Heart left ventricle (tissue), 16 donors: ENCODE measurements around the gene NHSL2. TPM values are rescaled to one million over a fixed set of nuclear protein-coding genes. Genes with fewer than 3 reads are reported as not detected.

Experiments
- ATAC-seq, 4 donors: fragments of 200-7000 bp; cut with Tn5 transposase; one replicate each; pipeline ENCODE4 v1.9.1; 2020 to 2022; ENCODE audit warnings: moderate library complexity in 4 of 4, mild to moderate bottlenecking in 3 of 4, moderate number of reproducible peaks in 1 of 4
- DNase-seq, 5 donors: peaks; one replicate each; pipeline ENCODE4 v3.0.0-alpha.2; 2020
- H3K27ac ChIP-seq, 12 donors: fragments of 200-600 bp; sonication (generic) in 4 of 12; one replicate each; pipeline versions ENCODE4 v1.5.0 to v1.8.0; 2016 to 2022; ENCODE audit warnings: mild to moderate bottlenecking in 2 of 12
- H3K27me3 ChIP-seq, 9 donors: fragments of 200-600 bp; sonication (generic) in 2 of 9; one replicate each; pipeline versions ENCODE4 v1.5.1 to v1.8.0; 2016 to 2022; ENCODE audit warnings: mild to moderate bottlenecking in 3 of 9
- H3K36me3 ChIP-seq, 9 donors: fragments of 200-600 bp; sonication (generic) in 2 of 9; one replicate each; pipeline versions ENCODE4 v1.5.0 to v1.8.0; 2018 to 2022; ENCODE audit warnings: mild to moderate bottlenecking in 2 of 9
- H3K4me1 ChIP-seq, 12 donors: fragments of 200-600 bp; sonication (generic) in 4 of 12; one replicate each; pipeline versions ENCODE4 v1.5.0 to v1.8.0; 2016 to 2022; ENCODE audit warnings: mild to moderate bottlenecking in 3 of 12
- H3K4me3 ChIP-seq, 12 donors: fragments of 200-600 bp; sonication (generic) in 4 of 12; one replicate each; pipeline versions ENCODE4 v1.5.0 to v1.8.0; 2017 to 2022; ENCODE audit warnings: mild to moderate bottlenecking in 9 of 12, moderate library complexity in 4 of 12
- H3K9me3 ChIP-seq, 12 donors: fragments of 200-600 bp; sonication (generic) in 4 of 12; one replicate each; pipeline versions ENCODE4 v1.5.0 to v1.8.0; 2016 to 2022; ENCODE audit warnings: mild to moderate bottlenecking in 1 of 12
- POLR2A ChIP-seq, 2 donors: fragments of 450-650 bp; IDR thresholded peaks; one replicate each; pipeline ENCODE4 v1.6.1; 2017; ENCODE audit warnings: antibody characterized with exemption in 2 of 2, mild to moderate bottlenecking in 2 of 2, moderate library complexity in 2 of 2
- WGBS, 4 donors: extraction: QIAGEN DNeasy Blood & Tissue Kit in 2 of 4; methylation state at CpG; one replicate each; pipeline versions ENCODE4 v1.1.5 to v1.1.7; 2013 to 2018; 5-methylcytosine and 5-hydroxymethylcytosine counted together
- intact Hi-C, 10 donors: fragments of 100-400 bp; cut with DNase I; formaldehyde crosslinking; loops; one replicate each; pipeline versions ENCODE4 v1.11.1 to v1.14.2; 2022
- polyA plus RNA-seq, 2 donors: library from polyadenylated mRNA; stranded (reverse); fragments of 200-250 nt; gene quantifications; one replicate each; pipeline ENCODE4 v1.2.3, GENCODE V29; 2013
- total RNA-seq, 9 donors: library from RNA; depleted of rRNA in 2 of 9; stranded (reverse); fragments of >200 nt in 2 of 9; fragmentation: NEBNext Ultra II Directional in 3 of 9; extraction: Animal tissue kit (Norgen Biotek cat#: 25700) in 3 of 9; gene quantifications; one replicate each; pipeline versions ENCODE4 v1.1.0 to v1.2.4, GENCODE V29; 2016 to 2023
- TF ChIP-seq, protein P1 (sequence below), 12 donors: fragments of 200-600 bp; sonication (generic) in 4 of 12; IDR thresholded peaks; one replicate each; pipeline versions ENCODE4 v1.5.0 to v1.8.0; 2018 to 2022; ENCODE audit warnings: antibody characterized with exemption in 12 of 12, mild to moderate bottlenecking in 5 of 12
- donor health status: ischemic (EF 13 %, LVEDD 7.1; RV severe dilation, severe dysfunction).
- donor health status: healthy with polysubstance abuse.
- donor health status: DM: no; HTN: yes; CAD: no.
- donor health status: DM: no; HTN: no; CAD: no.
- donor health status: ischemic (EF 25% LVEDD 6.9; RV normal size, moderate dysfunction).
- donor health status: ischemic (EF 25% LVEDD 5.7; RV mildly dilated, moderate dysfunction).
- donor health status: healthy.
- donor health status: DM: yes; HTN: yes; CAD: no.
- donor health status: ischemic (EF 35%, LVEDD 5.7; RV mildly dilated, moderate dysfunction).
- donor health status: nonischemic (EF 11% LVEDD 7.7; RV severe dilation, severe dysfunction).
- donor health status: DM: yes; HTN: yes; CAD: no.
- donor health status: PGD.
- donor health status: ischemic (EF 29% LVEDD 5.4; RV normal size, mild dysfunction).
- donor health status: nonischemic (EF 23%, LVEDD 6.1; RV moderate dilation, normal function).

The NHSL2 gene
- total and polyA plus RNA-seq, 11 donors, result 1.8 to 14.0 (median 5.8) TPM

DNA sequence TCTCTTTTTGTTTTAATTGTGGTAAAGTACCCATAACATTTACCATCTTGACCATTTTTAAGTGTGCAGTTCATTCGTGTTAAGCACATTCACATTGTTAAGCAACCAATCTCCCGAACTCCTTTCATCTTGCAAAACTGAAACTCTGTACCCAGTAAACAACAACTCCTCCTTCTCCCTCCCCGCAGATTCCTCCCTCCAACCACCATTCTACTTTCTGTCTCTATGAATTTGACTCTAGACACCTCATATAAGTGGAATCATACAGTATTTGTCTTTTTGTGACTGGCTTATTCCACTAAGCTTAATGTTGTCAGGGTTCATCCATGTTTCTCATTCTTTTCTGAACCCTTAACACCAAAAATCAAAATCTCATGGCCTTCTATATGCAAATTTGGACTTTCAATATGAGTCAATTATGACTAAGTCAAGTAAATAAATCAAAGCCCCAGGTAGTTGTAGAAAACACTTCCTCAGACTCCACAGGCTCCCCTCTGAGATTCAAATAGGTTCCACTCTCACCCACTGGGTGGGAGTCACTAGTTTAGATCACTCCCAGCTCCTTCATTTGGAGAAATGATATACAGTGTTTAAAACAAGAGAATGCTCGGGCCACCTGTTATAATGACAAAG, 230.8 kb downstream of the NHSL2 start:
- peaks cover 0 to 24% (median 7%) of the 10 kb centered on the region in 9 donors for H3K36me3 ChIP-seq
- intact Hi-C loops, result no loop called here
- WGBS, 4 donors, result 74 to 94% (median 84%) methylated on average over 4 of the region's 4 CpGs

DNA sequence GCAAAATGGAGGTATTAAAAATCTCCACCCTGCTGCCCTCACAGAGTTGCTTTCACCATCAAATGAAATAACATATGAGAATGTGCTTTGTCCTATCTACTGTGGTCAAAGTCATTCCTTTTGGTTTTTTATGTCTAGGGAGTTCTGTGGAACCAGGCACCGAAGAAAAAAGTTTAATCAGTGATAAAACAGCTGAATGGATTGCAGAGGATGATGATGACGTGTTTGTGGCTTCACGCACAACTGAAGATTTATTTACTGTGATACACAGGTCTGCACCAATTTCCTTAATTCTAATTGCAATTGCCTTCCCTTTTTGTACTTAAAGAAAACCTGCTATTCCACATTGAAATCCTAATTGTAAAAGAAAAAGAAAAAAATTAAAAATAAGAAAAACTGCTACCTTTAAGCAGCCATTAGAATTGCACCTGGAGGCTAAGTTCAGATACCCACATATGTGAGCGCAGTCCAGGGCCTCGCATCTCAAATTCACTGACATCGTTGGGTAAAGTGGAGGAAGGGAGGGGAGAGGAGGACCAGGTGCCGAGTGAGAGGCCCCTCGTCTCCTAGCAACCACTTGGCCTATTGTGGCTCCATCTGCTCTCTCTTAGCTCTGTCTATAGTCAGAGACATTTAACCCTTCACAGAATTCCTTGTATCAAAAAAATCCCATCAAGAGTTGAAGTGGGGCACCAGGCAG, 231.6 kb downstream of the NHSL2 start:
- H3K36me3 ChIP-seq, result peaks cover 0 to 24% (median 7%) of the 10 kb centered on the region in 9 donors

More for the DNA sequence above, 230.8 kb downstream of the NHSL2 start:
- DNase-seq (no peak), ATAC-seq (no peak)
- H3K9me3 ChIP-seq, result no peaks in the 10 kb centered on the region
- H3K4me1 ChIP-seq, result peaks cover 0 to 6% (median 0%) of the 10 kb centered on the region in 12 donors
- peaks cover 0 to 41% (median 0%) of the 10 kb centered on the region in 9 donors for H3K27me3 ChIP-seq
- H3K4me3 ChIP-seq, result no peak overlapping the region
- H3K27ac ChIP-seq, result no peak overlapping the region
- TF ChIP-seq POLR2A (IDR thresholded peaks at IDR 0.05), result no peak
- TF ChIP-seq, protein P1, sequence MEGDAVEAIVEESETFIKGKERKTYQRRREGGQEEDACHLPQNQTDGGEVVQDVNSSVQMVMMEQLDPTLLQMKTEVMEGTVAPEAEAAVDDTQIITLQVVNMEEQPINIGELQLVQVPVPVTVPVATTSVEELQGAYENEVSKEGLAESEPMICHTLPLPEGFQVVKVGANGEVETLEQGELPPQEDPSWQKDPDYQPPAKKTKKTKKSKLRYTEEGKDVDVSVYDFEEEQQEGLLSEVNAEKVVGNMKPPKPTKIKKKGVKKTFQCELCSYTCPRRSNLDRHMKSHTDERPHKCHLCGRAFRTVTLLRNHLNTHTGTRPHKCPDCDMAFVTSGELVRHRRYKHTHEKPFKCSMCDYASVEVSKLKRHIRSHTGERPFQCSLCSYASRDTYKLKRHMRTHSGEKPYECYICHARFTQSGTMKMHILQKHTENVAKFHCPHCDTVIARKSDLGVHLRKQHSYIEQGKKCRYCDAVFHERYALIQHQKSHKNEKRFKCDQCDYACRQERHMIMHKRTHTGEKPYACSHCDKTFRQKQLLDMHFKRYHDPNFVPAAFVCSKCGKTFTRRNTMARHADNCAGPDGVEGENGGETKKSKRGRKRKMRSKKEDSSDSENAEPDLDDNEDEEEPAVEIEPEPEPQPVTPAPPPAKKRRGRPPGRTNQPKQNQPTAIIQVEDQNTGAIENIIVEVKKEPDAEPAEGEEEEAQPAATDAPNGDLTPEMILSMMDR (IDR thresholded peaks at IDR 0.05), result no peak

DNA sequence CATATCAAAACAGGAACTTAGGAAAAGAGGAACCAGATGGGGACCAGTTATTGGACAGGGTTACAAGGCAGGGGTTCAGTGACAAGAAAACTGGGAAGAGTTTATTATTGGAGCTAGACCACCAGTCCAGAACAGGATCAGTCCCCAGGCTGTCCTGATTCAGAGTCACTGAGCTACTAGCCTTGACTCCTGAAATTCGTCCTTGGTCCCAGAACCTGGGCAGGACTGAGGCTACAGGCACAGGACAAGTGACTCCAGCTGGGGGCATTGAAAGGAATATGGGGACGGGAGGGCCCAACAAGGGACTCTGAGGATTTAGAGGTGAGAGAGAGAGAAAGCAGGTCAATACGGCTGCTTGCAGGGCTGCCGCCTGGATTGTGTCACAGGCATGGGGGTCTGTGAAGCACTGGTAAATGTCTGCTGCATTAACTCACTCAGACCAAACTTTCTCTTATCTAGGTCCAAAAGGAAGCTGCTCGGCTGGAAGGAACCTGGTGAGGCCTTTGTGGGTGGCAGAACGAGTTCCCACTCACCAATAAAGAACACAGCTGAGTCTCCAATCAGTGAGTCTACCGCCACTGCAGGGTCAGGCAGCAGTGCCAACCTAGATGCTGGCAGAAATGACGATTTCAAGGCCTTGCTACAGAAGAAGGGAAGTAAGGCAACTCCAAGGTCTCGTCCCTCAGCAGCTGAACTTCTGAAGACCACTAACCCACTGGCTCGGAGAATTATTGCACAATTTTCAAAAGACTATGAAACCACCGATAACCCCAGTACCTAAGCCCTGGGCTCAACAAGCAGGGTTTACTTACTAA, 232.4 kb downstream of the NHSL2 start:
- no peak for ATAC-seq
- no peak for DNase-seq
- Histone ChIP-seq H3K9me3 (no peaks in the 10 kb centered on the region), H3K36me3 (peaks cover 0 to 24% (median 7%) of the 10 kb centered on the region in 9 donors), H3K4me3 (no peak overlapping the region), H3K27ac (no peak overlapping the region), H3K27me3 (peaks cover 0 to 48% (median 0%) of the 10 kb centered on the region in 9 donors), H3K4me1 (peaks cover 0 to 6% (median 0%) of the 10 kb centered on the region in 12 donors)
- intact Hi-C loops, result no loop called here
- TF ChIP-seq, protein P1 (IDR thresholded peaks at IDR 0.05), result no peak
- TF ChIP-seq POLR2A (IDR thresholded peaks at IDR 0.05), result no peak
- WGBS, 4 donors, result 62 to 81% (median 71%) methylated on average over 11 of the region's 11 CpGs

More for the DNA sequence above, 231.6 kb downstream of the NHSL2 start:
- Histone ChIP-seq H3K4me1 (peaks cover 0 to 6% (median 0%) of the 10 kb centered on the region in 12 donors), H3K27me3 (peaks cover 0 to 42% (median 0%) of the 10 kb centered on the region in 9 donors), H3K9me3 (no peaks in the 10 kb centered on the region), H3K4me3 (no peak overlapping the region), H3K27ac (no peak overlapping the region)
- ATAC-seq (no peak), DNase-seq (no peak)
- whole genome bisulfite sequencing, 4 donors, result 60 to 85% (median 62%) methylated on average over 8 of the region's 8 CpGs
- intact Hi-C loops, result no loop called here
- TF ChIP-seq POLR2A (IDR thresholded peaks at IDR 0.05), result no peak
- TF ChIP-seq, protein P1 (IDR thresholded peaks at IDR 0.05), result no peak

DNA sequence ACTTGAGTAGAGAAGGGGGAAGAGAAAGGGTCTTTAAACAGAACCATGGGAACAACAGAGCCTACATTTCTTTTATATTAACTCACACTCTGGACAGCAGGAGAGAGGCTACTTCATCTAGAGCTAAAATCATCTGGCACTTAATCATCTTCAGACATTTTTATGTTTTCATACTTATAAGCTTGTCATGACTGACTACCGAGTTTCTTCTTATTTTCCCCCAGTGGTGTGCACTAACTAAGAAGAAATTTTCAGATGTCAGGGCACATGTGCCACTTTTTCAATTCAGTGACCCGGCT, 232.9 kb downstream of the NHSL2 start:
- TF ChIP-seq, protein P1 (IDR thresholded peaks at IDR 0.05), result no peak
- TF ChIP-seq POLR2A (IDR thresholded peaks at IDR 0.05), result no peak
- Histone ChIP-seq H3K4me1 (peaks cover 0 to 6% (median 0%) of the 10 kb centered on the region in 12 donors), H3K9me3 (no peaks in the 10 kb centered on the region), H3K36me3 (peaks cover 0 to 24% (median 7%) of the 10 kb centered on the region in 9 donors), H3K27ac (no peak overlapping the region), H3K4me3 (no peak overlapping the region), H3K27me3 (peaks cover 0 to 48% (median 0%) of the 10 kb centered on the region in 9 donors)
- DNase-seq (no peak), ATAC-seq (no peak)
- WGBS, 4 donors, result 75 to 88% (median 81%) methylated on average over 2 of the region's 2 CpGs
- intact Hi-C loops, result no loop called here
